CMK (cell line): ENCODE data around the gene EZH1.
A peak's percentile ranks its signal among the peaks of the same experiment; 100 is the strongest.
"Not testable (repeated sequence)": the region's sequence is repeated elsewhere in the genome, so short reads cannot be mapped to it uniquely, and the experiment has no call there.

Experiments
- DNase-seq: peaks from one replicate; pipeline ENCODE4 v3.0.0-alpha.2; 2010; ENCODE audit warnings: low read depth

The EZH1 gene

DNA sequence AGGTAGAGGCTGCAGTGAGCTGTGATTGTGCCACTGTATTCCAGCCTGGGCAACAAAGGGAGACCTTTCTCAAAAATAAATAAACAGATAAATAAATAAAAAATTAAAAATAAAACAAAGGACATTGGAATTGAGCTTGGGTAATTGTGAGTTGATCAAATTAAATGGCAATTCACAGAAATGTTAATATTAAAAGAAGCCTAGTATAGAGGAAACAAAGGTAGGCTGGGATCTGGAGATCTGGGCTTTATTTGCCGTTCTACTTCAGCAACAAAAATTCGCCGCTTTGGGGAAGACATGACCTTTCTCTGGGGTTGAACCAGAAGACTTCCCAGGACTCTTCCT lies 28.1 kb upstream of the EZH1 start:
- no peak for DNase-seq

DNA sequence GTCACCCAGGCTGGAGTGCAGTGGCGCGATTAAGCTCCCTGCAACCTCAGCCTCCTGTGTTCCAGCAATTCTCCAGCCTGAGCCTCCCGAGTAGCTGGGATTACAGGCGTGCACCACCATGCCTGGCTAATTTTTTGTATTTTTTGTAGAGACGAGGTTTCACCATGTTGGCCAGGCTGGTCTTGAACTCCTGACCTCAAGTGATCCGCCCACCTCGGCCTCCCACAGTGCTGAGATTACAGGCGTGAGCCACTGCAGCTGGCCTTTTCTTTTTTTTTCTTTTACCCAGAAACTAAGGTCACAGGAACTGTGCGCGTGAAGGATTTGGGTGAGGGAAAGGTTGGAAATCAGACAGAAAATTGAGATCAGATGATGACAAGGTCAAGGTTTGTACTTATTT lies 25.1 kb upstream of the EZH1 start:
- DNase-seq: not testable (repeated sequence)

- not testable (repeated sequence) for DNase-seq
Observed at GRCh38 chr17:42768006-42768405, 23.2 kb upstream of the EZH1 start.

- DNase-seq: no peak
Observed at GRCh38 chr17:42767512-42767911, 22.7 kb upstream of the EZH1 start.

DNA sequence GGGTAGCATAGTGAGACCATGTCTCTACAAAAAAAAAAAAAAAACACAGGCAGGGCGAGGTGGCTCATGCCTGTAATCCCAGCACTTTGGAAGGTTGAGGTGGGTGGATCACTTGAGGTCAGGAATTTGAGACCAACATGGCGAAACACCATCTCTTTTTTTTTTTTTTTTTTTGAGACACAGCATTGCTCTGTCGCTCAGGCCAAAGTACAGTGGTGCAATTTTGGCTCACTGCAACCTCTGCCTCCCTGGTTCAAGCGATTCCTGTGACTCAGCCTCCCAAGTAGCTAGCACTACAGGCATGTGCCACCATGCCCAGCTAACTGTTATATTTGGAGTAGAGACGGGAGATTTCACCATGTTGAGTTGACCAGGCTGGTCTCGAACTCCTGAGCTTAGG lies 21.3 kb upstream of the EZH1 start:
- DNase-seq: no peak

- no peak for DNase-seq
Observed at GRCh38 chr17:42761638-42762037, 16.8 kb upstream of the EZH1 start.

DNA sequence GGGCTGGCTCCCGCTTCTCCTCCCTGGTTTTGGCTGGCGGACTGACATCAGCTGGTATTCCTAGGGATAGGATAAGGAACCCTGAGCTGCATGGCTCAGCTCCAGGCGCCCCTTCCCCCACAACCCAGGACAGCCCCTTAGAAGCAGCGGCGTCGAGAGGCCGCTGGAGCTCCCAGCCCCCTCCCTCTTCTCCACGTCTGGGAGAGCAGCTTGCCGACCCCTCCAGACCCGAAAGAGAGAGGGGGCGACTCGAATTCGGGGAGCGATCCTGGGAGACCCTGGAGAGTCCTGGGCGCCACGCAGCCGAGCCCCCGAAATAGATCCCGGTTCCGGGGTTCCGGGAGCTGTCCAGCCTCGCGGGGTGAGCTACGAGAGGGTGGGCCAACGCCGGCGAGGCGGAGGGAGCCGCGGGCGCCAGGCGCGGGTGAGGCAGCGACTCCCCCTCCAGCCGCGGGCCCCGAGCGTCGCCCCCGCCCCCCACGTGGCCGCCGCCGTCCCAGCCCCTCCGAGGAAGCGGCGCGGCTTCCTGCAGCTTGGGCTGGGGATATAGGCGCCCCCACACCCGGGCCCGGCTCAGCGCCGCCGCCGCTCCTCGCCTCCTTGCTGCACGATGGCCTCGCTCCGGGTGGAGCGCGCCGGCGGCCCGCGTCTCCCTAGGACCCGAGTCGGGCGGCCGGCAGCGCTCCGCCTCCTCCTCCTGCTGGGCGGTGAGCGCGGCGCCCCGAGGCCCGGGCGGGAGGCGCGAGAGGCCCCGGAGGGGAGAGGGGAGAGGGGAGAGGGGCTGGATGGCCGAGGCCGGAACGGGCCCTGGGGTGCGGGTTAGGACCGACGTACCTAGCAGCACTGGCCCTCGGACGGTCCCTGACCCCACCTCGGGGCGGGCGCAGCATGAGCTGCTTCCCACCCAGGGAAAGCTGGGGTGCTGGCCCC lies 16.1 kb upstream of the EZH1 start, which contains the start of gene RAMP2:
Gene RAMP2, plus strand, starts transcription at position 576 of the 930 bp plus-strand sequence. Its CDS starts 35 bp downstream, at position 611.
- DNase-seq: no peak

DNA sequence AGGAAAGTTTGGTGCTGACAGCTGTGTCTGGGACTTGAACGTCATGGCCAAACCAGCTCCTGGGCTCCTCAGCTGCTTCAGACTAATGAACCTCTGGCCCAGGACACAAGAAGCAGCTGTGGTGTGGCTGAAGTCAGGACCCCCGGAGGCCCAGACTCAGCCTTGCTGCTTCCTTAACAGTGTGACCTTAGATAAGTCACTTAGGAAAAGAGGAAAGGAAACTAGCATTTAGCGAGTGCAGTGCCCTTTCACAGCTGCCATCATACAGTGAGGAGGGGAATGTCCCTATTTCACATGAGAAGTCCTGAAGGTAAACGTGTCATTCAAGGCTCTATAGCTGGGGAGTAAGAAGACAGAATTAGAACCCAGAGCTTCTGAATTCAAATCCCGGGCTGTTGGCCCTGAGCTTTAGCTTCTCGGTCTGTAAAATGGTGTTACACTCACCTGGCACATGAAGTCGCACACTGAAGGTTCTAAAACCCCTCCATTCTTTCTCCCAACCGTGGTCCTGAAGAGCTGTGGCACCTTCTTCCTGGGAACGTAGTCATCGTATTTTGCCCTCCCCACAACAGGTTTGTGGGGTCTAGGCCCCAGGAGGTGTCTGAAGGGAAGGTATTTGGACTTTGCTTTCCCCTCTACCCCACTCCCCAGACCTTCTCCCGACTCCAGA lies 15.3 kb upstream of the EZH1 start:
- no peak for DNase-seq

DNA sequence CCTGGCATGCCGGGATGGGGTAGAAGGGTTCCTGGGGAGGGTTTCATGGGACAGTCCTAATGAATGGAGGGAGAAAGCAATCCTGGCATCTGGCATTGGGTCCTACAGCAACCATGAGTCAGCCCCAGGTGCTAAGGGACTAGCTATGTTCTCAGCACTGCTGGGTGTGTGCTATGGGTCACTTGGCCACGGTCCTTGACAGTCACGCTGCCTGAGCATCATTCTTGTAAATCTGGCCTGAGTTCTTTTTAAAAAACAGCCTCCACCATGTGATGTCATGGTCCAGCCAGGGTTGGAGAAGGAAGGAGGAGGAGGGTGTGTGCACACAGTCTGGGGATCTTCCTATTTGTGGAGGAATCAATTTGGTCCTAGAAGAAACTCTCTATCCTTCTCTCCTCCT lies 9.9 kb upstream of the EZH1 start:
- DNase-seq: no peak

DNA sequence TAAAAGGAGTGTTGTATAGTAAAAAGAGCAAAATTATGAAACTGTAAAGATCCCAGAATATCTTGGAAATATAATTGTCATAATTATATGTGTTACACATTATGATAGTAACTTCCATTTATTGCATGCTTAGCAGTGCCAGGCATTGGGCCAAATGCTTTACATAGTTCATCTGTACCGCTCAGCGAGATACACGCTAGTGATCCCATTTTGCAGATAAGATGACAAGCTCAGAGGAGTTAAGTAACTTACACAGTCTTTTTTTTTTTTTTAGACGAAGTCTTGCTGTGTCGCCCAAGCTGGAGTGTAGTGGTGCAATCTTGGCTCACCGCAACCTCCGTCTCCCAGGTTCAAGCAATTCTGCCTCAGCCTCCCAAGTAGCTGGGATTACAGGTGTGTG lies 6.8 kb upstream of the EZH1 start:
- no peak for DNase-seq

DNA sequence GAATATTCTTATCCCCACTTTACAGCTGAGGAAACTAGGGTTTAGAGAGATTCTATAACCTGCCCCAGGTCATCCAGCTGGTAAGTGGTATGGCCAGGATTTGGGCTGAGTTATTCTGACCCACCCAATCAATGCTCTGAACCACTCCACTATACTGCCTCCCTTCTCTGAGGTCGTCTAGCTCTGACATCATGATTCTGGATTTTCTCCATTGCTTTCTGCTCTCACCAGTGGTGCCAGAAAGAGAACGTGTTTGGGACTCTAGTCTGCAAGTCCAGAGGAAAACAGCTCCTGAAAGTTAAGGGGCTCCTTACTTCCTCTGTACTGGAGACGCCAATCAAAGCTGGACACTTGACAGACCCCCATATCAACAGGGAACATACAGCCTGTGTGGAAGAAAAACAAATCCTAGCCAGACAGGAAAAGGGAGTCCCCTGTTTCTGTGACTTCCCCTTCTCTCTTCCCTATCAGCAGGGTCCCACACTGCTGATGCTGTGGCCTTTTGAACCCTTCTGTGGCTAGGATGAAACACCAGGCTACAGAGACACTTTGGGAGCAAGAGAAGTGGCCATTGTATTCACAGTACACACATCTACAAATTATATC lies 6.0 kb upstream of the EZH1 start:
- peak; percentile 81 for DNase-seq

GRCh38 chr17:42748908-42749798 lies 4.3 kb upstream of the EZH1 start:
- no peak for DNase-seq

- DNase-seq: no peak
Observed at GRCh38 chr17:42748202-42748907, 3.5 kb upstream of the EZH1 start.

GRCh38 chr17:42744283-42744805 lies 496 bp downstream of the EZH1 start:
- no peak for DNase-seq

GRCh38 chr17:42743595-42744282 lies 1.1 kb downstream of the EZH1 start:
- DNase-seq: no peak

DNA sequence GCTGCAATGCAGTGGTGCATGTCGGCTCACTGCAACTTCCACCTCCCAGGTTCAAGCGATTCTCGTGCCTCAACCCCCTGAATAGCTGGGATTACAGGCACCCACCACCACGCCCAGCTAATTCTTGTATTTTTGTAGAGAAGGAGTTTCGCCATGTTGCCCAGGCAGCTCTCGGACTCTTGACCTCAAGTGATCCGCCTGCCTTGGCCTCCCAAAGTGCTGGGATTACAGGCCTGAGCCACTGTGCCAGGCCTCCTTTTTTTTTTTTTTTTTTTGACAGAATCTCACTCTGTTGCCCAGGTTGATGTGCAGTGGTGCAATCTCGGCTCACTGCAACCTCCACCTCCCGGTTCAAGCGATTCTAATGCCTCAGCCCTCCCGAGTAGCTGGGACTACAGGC lies 1.9 kb downstream of the EZH1 start:
- DNase-seq: not testable (repeated sequence)

GRCh38 chr17:42740699-42741098 lies 4.1 kb downstream of the EZH1 start:
- no peak for DNase-seq

- DNase-seq: no peak
Observed at GRCh38 chr17:42725143-42725542, 19.7 kb downstream of the EZH1 start.

DNA sequence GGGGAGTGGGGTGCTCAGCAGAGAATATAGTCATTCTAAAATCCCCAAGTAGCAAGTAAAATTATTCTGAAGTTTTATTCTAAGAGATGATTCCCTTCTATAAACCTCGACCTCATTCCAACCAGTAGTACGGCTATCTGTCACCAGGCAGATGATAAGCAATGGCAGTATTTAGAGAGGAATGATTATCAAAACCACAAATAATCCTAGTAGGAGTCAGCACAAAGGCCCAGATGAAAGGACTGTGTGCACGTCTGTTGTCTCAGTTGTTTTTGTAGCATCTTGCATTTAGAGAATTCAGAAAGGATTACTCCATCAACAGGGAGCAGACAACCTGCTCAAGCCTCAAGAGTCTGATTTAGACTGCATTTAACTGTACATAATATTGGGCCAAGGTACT lies 21.2 kb downstream of the EZH1 start:
- no peak for DNase-seq

GRCh38 chr17:42720996-42721583 lies 23.8 kb downstream of the EZH1 start:
- peak; percentile 31 for DNase-seq
